Effector CD8-positive, alpha-beta T cell (primary cell): Measurements from ENCODE around the gene ODF2.
A peak's percentile ranks its signal among the peaks of the same experiment; 100 is the strongest.
"Not testable (repeated sequence)": the region's sequence is repeated elsewhere in the genome, so short reads cannot be mapped to it uniquely, and the experiment has no call there.

ENCODE experiments used
- DNase-seq: peaks from one replicate; lab custom pipeline; 2025; lab: John Stamatoyannopoulos, UW

ODF2 gene

GRCh38 chr9:128423356-128423755 lies 32.5 kb upstream of the ODF2 start:
- not testable (repeated sequence) for DNase-seq

GRCh38 chr9:128424268-128424780 lies 31.5 kb upstream of the ODF2 start:
- DNase-seq = no peak

DNA sequence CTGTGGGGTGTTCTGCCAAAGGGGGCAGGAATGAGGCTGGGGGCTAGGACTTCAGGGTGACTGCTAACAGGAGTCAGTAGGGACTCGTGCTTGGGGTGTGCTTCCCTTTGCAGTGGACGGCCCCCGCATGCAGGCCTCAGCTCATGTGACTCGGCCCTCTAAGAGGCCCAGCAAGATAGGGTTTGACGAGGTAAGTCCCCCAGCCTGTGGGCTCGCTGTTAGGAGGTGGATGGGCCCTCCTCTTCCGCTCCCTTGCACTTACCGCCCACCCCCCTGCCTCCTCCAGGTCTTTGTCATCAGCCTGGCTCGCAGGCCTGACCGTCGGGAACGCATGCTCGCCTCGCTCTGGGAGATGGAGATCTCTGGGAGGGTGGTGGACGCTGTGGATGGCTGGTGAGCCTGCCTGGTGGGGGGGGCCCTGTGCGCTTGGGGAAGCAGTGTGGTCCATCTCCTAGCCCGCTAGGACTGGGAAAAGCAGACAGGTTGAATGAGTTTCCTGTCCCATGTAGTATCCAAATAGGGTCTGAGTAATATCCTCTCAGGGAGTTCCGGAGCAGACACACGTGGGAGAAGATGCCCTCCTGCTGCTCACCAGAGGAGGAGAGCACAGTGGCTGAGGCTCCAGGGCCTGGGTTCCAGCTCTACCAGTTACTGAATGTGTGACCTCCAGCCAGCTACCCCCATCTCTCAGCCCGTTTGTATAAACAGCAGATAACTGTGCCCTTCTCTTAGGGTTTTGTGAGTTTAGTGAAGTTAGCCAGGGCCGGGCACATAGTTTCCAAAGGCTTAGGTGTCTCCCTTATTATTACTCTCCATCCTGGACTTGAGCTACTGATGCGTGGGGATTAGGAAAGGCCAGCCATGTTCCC lies 26.9 kb upstream of the ODF2 start:
- DNase-seq = no peak

GRCh38 chr9:128429513-128430086 lies 26.2 kb upstream of the ODF2 start:
- no peak for DNase-seq

- DNase-seq = no peak
Measured at GRCh38 chr9:128431207-128431606, 24.6 kb upstream of the ODF2 start.

GRCh38 chr9:128434340-128434739 lies 21.5 kb upstream of the ODF2 start:
- DNase-seq = no peak

DNA sequence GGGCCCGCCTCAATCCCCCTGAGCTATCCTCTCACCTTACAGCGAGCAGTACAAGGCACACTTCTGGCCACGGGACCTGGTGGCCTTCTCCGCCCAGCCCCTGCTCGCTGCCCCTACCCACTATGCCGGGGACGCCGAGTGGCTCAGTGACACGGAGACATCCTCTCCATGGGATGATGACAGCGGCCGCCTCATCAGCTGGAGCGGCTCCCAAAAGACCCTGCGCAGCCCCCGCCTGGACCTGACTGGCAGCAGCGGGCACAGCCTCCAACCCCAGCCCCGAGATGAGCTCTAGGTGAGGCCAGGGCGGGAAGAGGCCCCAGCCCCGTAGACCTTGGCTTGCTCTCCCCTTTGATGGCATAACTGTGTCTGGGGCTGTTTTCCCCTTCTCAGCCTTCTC lies 20.2 kb upstream of the ODF2 start:
- DNase-seq = no peak

GRCh38 chr9:128438343-128439109 lies 17.3 kb upstream of the ODF2 start:
- peak; percentile 76 for DNase-seq

DNA sequence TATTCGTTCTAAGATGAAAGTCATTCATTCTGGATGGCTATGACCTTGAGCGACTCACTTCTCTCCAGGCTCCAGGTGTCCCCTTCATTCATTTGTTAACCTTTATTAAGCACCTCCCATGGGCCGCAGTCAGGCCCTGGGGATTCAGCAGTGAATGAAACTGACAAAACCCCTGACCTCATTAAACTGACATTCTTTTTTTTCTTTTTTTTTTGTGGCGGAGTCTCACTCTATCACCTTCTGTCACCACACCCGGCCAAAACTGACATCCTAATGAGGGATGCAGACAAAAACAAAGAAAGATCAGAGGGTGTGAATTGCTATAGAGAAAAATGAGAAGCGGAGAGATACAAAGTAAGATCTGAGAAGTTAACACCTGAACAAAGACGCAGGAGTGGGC lies 16.5 kb upstream of the ODF2 start:
- DNase-seq = no peak

DNA sequence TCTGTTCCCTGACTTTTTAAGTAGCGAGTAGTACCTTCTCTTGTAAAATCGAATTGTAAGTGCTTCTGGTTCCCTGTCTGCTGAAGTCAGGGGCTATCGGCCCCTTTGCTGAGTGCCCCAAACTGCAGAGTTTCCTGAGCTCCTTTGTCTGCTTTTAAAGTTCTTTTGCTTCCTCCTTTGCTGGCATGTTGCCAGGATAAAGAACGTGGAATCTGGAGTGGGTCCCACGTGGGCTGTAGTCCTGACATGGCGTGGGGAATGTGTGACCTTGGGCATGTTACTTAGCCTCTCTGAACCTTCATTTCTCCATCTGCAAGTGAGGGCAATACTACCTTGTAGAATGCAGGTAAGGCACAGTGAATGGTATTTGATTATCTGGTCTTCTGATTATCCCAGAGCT lies 13.7 kb upstream of the ODF2 start:
- DNase-seq = no peak

DNA sequence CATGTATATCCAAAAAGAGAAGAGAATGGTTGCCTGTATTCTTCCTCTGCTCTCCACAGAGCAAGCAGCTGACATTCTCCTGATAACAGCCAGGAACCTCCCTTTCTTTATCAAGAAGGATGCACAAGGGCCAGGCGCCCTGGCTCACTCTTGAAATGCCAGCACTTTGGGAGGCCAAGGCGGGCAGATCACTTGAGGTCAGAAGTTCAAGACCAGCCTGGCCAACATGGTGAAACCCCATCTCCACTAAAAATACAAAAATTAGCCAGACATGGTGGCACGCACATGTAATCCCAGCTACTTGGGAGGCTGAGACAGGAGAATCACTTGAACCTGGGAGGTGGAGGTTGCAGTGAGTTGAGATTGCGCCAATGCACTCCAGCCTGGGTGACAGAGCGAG lies 9.3 kb upstream of the ODF2 start:
- DNase-seq = not testable (repeated sequence)

- DNase-seq = no peak
Measured at GRCh38 chr9:128448746-128449145, 7.1 kb upstream of the ODF2 start.

- no peak for DNase-seq
Measured at GRCh38 chr9:128454991-128455390, 815 bp upstream of the ODF2 start.

DNA sequence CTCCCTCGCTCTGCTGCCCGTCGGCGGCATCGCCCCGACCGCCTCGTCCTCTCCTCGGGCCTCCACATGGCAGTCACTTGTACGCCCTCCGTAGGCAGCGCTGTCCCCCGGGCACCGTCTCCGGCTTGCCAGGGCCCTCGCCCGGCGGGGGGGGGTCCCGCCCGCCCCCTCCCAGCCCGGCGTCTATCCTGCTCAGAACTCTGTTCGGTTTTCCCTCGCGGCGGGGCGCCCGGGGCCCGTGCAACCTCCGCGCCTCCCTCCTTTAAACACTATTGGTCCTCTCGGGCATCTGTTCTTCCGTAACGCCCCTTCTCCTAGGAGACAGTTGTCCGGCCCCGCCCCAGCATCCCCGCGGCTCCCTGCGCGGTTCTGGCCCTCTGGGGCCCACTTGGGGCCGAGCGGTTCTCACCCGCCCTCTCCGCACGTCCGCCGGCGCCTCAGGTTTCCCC lies 831 bp downstream of the ODF2 start:
- DNase-seq = peak; percentile 51

GRCh38 chr9:128457207-128457606 lies 1.4 kb downstream of the ODF2 start:
- DNase-seq = no peak

GRCh38 chr9:128459011-128459410 lies 3.2 kb downstream of the ODF2 start:
- DNase-seq = no peak

GRCh38 chr9:128469070-128469469 lies 13.3 kb downstream of the ODF2 start:
- DNase-seq = no peak

DNA sequence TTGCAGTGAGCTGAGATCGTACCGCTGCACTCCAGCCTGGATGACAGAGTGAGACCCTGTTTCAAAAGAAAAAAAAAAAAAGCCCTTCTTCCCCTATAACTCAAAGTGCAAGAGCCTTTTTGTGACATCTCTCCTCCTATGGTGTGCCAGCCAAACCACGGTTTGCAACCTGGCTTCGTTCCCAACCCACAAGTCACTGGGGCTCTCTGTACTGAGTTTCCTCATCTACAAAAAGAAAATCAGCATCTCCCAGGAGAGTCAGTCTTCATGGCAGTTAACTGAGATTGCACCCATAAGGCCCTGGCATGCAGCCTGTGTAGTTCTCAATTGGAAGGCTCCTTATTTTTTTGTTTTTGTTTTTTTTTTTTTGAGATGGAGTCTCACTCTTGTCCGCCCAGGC lies 14.8 kb downstream of the ODF2 start:
- DNase-seq = no peak

DNA sequence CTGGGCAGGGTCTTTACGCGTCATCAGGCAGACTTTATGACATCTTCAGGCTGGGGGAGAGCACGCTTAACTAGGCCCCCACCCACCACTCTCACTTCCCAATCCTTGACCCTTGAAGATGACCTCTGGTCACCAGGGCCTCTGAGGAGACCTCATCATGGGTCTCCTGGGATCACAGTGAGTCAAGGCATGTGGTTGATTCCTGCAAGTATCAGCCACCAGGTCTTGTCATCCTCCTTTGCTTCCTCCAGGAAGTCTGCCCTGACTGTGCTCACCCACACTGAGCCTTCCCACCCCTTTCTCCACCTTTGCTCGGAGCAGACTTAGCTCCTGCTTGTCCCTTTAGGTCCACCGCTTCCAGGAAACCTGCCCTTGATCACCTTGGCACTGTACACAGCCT lies 17.3 kb downstream of the ODF2 start:
- DNase-seq = no peak

DNA sequence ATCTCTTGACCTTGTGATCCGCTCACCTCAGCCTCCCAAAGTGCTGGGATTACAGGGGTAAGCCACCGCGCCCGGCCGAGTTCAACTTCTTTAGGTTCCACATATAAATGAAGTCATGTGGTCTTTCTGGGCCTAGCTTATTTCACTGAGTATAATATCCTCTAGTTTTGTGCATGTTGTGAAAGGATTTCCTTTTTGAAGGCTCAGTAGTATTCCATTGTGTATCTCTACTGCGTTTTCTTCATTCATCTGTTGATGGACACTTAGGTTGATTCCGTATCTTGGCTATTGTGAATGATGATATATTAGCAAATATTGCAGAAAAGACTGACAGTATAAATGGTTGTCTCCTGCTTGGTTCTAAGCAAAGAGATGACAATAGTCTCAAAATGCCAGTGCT lies 20.1 kb downstream of the ODF2 start:
- no peak for DNase-seq

GRCh38 chr9:128479262-128479661 lies 23.5 kb downstream of the ODF2 start:
- no peak for DNase-seq

- DNase-seq = no peak
Measured at GRCh38 chr9:128481561-128481960, 25.8 kb downstream of the ODF2 start.

GRCh38 chr9:128482186-128482585 lies 26.4 kb downstream of the ODF2 start:
- no peak for DNase-seq
